ENCODE data around the gene NTM.

The NTM gene

DNA sequence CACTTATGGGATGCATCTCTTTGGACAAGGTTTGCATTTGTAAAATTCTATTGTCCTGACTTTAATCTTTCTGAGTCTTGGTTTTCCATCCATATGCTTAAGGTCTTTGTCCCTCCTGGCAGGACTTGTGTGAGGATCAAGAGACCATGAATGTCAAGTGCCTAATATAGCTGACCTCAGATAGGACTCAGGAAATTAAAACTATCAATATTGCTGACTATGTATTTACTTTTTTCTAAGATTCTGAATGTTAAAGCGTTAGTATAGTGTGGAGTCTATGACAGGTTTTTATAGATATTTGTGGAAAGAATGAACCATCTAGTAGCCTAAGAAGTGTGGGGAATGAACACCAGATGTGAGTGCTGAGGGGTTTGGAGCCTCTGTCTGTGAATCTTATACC lies 637.8 kb downstream of the NTM start:
- no peak overlapping the region for H3K27ac ChIP-seq (ENCODE audit: low read length)
- no peaks in the 10 kb centered on the region for H3K36me3 ChIP-seq (ENCODE audit: control insufficient read depth in 2 of 2, insufficient read depth in 2 of 2, low read length in 2 of 2)
- H3K4me1 ChIP-seq (ENCODE audit: control insufficient read depth, insufficient read depth, low read length), result no peaks in the 10 kb centered on the region
- H3K4me3 ChIP-seq (ENCODE audit: low read length in 2 of 2), result no peak overlapping the region
- H3K9me3 ChIP-seq (ENCODE audit: control insufficient read depth in 2 of 2, low read length in 2 of 2), result no peaks in the 10 kb centered on the region
- no peak overlapping the region for H3K9ac ChIP-seq (ENCODE audit: low read length in 2 of 2)
- no peaks in the 10 kb centered on the region for H3K27me3 ChIP-seq (ENCODE audit: control insufficient read depth in 1 of 2, insufficient read depth in 2 of 2, low read length in 2 of 2)

DNA sequence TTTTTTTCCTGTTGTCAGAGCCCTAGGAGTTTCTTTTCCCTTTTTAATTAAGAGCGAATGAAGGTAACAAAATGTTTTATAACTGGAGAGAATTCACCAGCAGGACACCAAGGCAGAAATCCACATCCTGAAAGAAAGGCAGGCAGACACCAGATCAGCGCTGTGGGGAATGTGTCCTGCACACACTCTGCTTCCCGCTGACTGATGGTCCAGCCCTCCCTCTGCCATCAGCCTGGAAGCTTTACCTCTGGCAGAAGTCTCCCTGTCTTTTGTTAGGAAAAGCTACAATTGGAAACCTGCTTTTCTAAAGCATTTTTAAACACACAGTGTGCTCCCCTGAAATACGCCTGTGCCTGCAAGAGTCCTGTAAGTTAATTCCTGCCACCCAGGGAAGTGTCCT lies 638.5 kb downstream of the NTM start:
- H3K27me3 ChIP-seq (ENCODE audit: control insufficient read depth in 1 of 2, insufficient read depth in 2 of 2, low read length in 2 of 2), result no peaks in the 10 kb centered on the region
- no peaks in the 10 kb centered on the region for H3K9me3 ChIP-seq (ENCODE audit: control insufficient read depth in 2 of 2, low read length in 2 of 2)
- no peaks in the 10 kb centered on the region for H3K36me3 ChIP-seq (ENCODE audit: control insufficient read depth in 2 of 2, insufficient read depth in 2 of 2, low read length in 2 of 2)
- H3K9ac ChIP-seq (ENCODE audit: low read length in 2 of 2), result no peak overlapping the region
- H3K4me1 ChIP-seq (ENCODE audit: control insufficient read depth, insufficient read depth, low read length), result no peaks in the 10 kb centered on the region
- no peak overlapping the region for H3K27ac ChIP-seq (ENCODE audit: low read length)
- no peak overlapping the region for H3K4me3 ChIP-seq (ENCODE audit: low read length in 2 of 2)

DNA sequence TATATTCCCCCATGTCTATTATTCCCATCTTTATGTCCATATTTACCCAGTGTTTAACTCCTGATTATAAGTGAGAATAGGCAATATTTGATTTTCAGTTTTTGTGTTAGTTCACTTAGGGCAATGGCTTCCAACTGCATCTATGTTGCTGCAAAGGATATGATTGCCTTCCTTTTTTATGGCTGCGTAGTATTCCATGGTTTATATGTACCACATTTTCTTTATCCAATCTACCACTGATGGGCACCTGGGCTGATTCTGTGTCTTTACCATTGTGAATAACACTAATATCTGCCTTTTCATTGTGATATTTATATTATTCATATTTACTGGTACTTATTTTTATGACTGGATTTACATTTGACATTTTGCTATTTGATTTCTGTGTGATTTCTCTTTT lies 649.6 kb downstream of the NTM start:
- H3K9ac ChIP-seq (ENCODE audit: low read length in 2 of 2), result no peak overlapping the region
- H3K4me1 ChIP-seq (ENCODE audit: control insufficient read depth, insufficient read depth, low read length), result no peaks in the 10 kb centered on the region
- no peaks in the 10 kb centered on the region for H3K36me3 ChIP-seq (ENCODE audit: control insufficient read depth in 2 of 2, insufficient read depth in 2 of 2, low read length in 2 of 2)

DNA sequence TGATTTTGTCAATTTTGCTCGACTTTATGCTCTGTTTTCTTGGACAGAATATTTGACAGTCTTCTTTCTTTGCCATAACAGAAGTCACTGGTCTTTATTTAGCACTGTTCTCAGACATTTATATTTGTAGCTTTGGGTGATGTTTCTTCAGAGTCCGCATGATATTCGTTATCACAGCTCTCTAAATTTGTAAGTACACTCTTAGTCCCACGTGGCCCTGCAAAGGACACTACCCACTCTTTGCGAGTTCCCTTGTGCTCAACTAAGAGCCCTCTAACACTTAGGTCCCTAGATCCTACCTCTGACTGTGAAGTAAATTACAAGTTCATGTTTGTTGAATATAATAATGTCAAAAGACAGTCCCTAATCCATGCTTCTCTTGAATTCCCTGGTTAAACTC lies 651.9 kb downstream of the NTM start:
- Histone ChIP-seq H3K36me3 (ENCODE audit: control insufficient read depth in 2 of 2, insufficient read depth in 2 of 2, low read length in 2 of 2) (no peaks in the 10 kb centered on the region), H3K4me3 (ENCODE audit: low read length in 2 of 2) (no peak overlapping the region), H3K9ac (ENCODE audit: low read length in 2 of 2) (no peak overlapping the region), H3K9me3 (ENCODE audit: control insufficient read depth in 2 of 2, low read length in 2 of 2) (no peaks in the 10 kb centered on the region), H3K27ac (ENCODE audit: low read length) (no peak overlapping the region), H3K27me3 (ENCODE audit: control insufficient read depth in 1 of 2, insufficient read depth in 2 of 2, low read length in 2 of 2) (no peaks in the 10 kb centered on the region), H3K4me1 (ENCODE audit: control insufficient read depth, insufficient read depth, low read length) (no peaks in the 10 kb centered on the region)

More for the DNA sequence above, 649.6 kb downstream of the NTM start:
- no peaks in the 10 kb centered on the region for H3K9me3 ChIP-seq (ENCODE audit: control insufficient read depth in 2 of 2, low read length in 2 of 2)
- no peak overlapping the region for H3K4me3 ChIP-seq (ENCODE audit: low read length in 2 of 2)
- no peak overlapping the region for H3K27ac ChIP-seq (ENCODE audit: low read length)
- H3K27me3 ChIP-seq (ENCODE audit: control insufficient read depth in 1 of 2, insufficient read depth in 2 of 2, low read length in 2 of 2), result no peaks in the 10 kb centered on the region

DNA sequence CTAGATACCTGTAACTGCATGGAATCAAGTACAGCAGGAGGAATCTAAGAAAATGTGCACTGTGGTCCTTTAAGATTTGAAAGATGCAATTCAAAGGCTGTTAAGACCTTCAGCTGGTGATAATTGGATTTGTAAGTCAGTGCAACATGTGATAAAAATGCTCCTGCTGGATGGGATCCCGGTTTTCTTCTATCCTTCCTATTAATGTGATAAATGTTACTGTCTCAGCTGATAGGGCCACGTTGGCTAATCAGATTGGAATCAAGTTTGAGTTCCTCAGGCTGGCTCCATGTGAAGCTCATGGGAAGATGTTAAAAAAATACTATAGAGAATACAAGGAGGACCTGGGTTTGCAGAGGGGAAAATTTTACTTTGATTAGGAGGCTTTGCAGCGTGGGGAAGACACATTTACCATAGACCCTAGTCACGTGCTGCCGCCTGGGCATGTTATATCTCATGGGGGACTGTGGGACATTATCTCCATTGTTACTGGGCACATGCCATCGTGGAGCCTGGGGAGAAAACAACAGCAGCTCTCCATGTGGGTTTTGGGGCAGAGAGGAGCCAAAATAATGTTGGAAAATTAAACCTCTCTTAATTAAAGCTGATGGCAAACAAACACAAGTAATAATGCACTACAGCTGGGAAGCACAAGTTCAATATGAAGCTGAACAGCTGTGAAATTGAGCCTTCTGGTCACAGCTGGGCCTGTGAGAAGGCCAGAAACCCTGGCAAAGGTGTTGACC lies 652.5 kb downstream of the NTM start:
- H3K9me3 ChIP-seq (ENCODE audit: control insufficient read depth in 2 of 2, low read length in 2 of 2), result no peaks in the 10 kb centered on the region
- H3K4me3 ChIP-seq (ENCODE audit: low read length in 2 of 2), result no peak overlapping the region
- H3K4me1 ChIP-seq (ENCODE audit: control insufficient read depth, insufficient read depth, low read length), result no peaks in the 10 kb centered on the region
- H3K36me3 ChIP-seq (ENCODE audit: control insufficient read depth in 2 of 2, insufficient read depth in 2 of 2, low read length in 2 of 2), result no peaks in the 10 kb centered on the region
- H3K9ac ChIP-seq (ENCODE audit: low read length in 2 of 2), result no peak overlapping the region
- no peak overlapping the region for H3K27ac ChIP-seq (ENCODE audit: low read length)
- H3K27me3 ChIP-seq (ENCODE audit: control insufficient read depth in 1 of 2, insufficient read depth in 2 of 2, low read length in 2 of 2), result no peaks in the 10 kb centered on the region

DNA sequence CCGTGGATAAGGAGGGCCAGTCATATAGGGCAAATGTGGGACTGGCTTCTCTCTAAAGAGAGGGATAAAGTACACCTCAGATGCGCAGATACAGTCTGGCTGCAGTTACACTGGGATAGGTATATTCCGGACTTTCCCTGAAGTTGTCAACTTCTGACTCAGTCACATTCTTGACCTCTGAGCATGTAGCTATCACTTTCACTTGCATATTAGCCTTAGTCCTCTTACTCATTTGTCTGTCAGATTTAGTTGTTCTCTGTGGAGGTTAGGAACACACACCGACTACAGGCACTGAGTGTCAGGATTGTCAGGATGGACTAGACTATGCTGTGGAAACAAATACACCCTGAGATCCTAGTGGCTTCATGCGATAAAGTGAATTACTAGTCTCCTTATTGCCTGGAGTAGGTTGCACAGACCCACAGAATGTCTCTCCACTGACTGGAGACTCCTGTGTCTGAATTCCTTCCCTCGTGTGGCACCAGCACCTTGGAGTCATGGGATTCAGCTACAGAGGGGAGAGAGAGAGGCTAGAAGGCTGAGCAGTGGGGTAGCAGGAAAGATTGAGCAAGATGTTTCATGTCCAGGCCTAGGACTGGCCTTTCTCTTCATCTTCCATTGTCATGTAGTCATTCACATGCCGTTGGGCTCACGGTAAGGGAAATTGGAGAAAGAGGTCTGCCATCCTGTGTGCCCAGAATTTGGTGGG lies 654.3 kb downstream of the NTM start:
- Histone ChIP-seq H3K9me3 (ENCODE audit: control insufficient read depth in 2 of 2, low read length in 2 of 2) (no peaks in the 10 kb centered on the region), H3K27me3 (ENCODE audit: control insufficient read depth in 1 of 2, insufficient read depth in 2 of 2, low read length in 2 of 2) (no peaks in the 10 kb centered on the region), H3K4me3 (ENCODE audit: low read length in 2 of 2) (no peak overlapping the region), H3K27ac (ENCODE audit: low read length) (no peak overlapping the region), H3K4me1 (ENCODE audit: control insufficient read depth, insufficient read depth, low read length) (no peaks in the 10 kb centered on the region), H3K9ac (ENCODE audit: low read length in 2 of 2) (no peak overlapping the region), H3K36me3 (ENCODE audit: control insufficient read depth in 2 of 2, insufficient read depth in 2 of 2, low read length in 2 of 2) (no peaks in the 10 kb centered on the region)

DNA sequence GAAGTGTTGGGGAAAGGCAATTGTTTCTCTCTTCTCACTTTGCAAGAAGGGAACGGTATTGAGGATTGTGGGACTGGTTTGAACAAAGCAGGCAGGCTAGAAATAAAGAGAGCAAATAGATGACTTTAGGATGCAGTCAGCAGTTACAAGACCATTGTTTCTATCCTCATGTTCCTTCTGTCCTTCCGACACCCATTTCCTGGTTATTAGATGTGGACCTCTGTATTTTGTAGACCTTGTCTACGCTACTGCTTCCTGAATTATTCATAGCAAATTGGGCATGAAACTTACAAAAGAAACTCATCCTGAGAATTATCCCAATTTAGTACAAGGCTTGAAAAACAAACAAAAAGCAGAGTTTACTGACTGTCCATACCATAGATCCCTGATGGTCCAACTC lies 656.3 kb downstream of the NTM start:
- Histone ChIP-seq H3K9ac (ENCODE audit: low read length in 2 of 2) (no peak overlapping the region), H3K36me3 (ENCODE audit: control insufficient read depth in 2 of 2, insufficient read depth in 2 of 2, low read length in 2 of 2) (no peaks in the 10 kb centered on the region), H3K4me1 (ENCODE audit: control insufficient read depth, insufficient read depth, low read length) (no peaks in the 10 kb centered on the region), H3K27me3 (ENCODE audit: control insufficient read depth in 1 of 2, insufficient read depth in 2 of 2, low read length in 2 of 2) (no peaks in the 10 kb centered on the region), H3K27ac (ENCODE audit: low read length) (no peak overlapping the region), H3K9me3 (ENCODE audit: control insufficient read depth in 2 of 2, low read length in 2 of 2) (no peaks in the 10 kb centered on the region), H3K4me3 (ENCODE audit: low read length in 2 of 2) (no peak overlapping the region)

DNA sequence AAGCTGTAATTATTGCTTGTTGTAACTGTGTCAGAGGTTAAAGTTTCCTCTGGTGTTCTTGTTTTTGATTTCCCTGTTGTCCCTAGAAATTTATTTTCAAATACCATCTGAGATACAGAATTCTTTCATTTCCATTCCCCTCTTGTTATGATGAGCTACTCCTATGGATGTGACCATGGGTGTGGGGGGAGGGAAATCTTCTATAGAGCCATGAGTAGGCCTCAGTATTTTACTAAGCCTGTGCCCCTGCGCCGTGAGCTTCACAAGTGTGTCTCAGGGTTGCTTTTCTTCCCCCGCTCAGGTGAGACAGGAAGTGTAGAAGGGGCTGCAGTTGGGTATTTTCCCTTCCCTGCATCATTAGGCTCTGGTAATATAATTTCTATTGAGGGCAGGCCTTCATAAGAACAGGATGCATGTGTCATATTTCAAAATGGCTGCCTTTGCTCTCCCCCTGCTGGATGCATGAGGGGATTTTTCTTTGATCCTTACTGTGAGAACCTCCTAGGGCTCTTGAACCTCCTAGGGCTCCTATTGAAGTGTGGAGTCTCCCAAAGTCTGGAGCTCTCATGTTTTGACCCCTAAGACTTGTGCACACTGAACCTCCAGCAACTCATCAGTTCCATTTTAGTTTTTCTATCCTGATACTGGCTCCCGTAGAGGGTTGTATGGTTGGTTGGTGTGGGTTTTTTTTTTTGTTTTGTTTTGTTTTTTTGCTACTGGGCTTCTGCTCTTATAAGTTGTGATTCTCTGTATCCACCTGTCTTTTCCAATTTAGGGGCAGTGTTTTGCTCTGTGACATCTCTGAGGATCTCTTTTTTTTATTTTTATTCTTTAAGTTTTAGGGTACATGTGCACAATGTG lies 658.2 kb downstream of the NTM start:
- no peaks in the 10 kb centered on the region for H3K9me3 ChIP-seq (ENCODE audit: control insufficient read depth in 2 of 2, low read length in 2 of 2)
- H3K36me3 ChIP-seq (ENCODE audit: control insufficient read depth in 2 of 2, insufficient read depth in 2 of 2, low read length in 2 of 2), result no peaks in the 10 kb centered on the region
- H3K27ac ChIP-seq (ENCODE audit: low read length), result no peak overlapping the region
- H3K4me3 ChIP-seq (ENCODE audit: low read length in 2 of 2), result no peak overlapping the region
- no peaks in the 10 kb centered on the region for H3K4me1 ChIP-seq (ENCODE audit: control insufficient read depth, insufficient read depth, low read length)
- no peaks in the 10 kb centered on the region for H3K27me3 ChIP-seq (ENCODE audit: control insufficient read depth in 1 of 2, insufficient read depth in 2 of 2, low read length in 2 of 2)
- no peak overlapping the region for H3K9ac ChIP-seq (ENCODE audit: low read length in 2 of 2)

DNA sequence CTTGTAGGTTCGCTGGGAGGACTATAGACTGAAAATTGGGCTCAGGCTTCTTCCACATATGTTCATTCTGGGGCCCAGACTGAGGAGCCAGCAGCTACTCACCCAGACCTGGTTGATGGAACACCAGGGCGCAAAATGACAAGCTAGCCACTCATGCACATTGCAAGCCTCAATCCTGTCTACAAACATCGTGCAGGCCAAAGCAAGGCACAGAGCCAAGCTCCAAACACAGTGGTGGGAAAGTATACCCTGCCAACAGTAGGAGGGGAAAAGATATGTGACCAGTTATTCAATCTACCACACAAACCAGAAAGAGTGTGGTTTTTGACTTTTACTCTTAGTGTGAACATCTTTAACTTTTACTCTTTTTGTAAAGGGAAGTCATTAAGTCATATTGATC lies 660.5 kb downstream of the NTM start:
- no peaks in the 10 kb centered on the region for H3K27me3 ChIP-seq (ENCODE audit: control insufficient read depth in 1 of 2, insufficient read depth in 2 of 2, low read length in 2 of 2)
- no peak overlapping the region for H3K9ac ChIP-seq (ENCODE audit: low read length in 2 of 2)
- H3K4me1 ChIP-seq (ENCODE audit: control insufficient read depth, insufficient read depth, low read length), result no peaks in the 10 kb centered on the region
- no peak overlapping the region for H3K4me3 ChIP-seq (ENCODE audit: low read length in 2 of 2)
- H3K27ac ChIP-seq (ENCODE audit: low read length), result no peak overlapping the region
- no peaks in the 10 kb centered on the region for H3K36me3 ChIP-seq (ENCODE audit: control insufficient read depth in 2 of 2, insufficient read depth in 2 of 2, low read length in 2 of 2)
- H3K9me3 ChIP-seq (ENCODE audit: control insufficient read depth in 2 of 2, low read length in 2 of 2), result no peaks in the 10 kb centered on the region

DNA sequence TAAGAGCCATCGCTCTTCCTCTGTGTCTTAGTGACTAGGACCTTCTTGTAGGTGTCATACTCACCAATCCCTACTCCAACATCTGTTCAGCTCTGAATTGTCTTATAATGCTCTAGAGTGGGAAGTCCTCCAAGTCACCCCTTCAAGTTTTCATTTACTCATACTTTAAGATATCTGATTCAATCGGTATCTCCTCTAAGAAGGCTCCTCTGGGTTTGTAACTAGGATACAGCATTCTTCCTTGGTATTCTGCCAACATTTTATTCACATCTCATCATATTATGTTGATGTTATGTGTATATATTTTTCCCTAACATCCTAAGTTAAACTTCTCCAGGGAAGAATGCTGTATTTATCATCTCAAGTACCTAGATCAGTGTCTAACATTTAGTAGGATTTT lies 662.1 kb downstream of the NTM start:
- no peaks in the 10 kb centered on the region for H3K27me3 ChIP-seq (ENCODE audit: control insufficient read depth in 1 of 2, insufficient read depth in 2 of 2, low read length in 2 of 2)
- H3K4me1 ChIP-seq (ENCODE audit: control insufficient read depth, insufficient read depth, low read length), result no peaks in the 10 kb centered on the region
- H3K4me3 ChIP-seq (ENCODE audit: low read length in 2 of 2), result no peak overlapping the region
- H3K9me3 ChIP-seq (ENCODE audit: control insufficient read depth in 2 of 2, low read length in 2 of 2), result no peaks in the 10 kb centered on the region
- no peak overlapping the region for H3K9ac ChIP-seq (ENCODE audit: low read length in 2 of 2)
- H3K27ac ChIP-seq (ENCODE audit: low read length), result no peak overlapping the region
- no peaks in the 10 kb centered on the region for H3K36me3 ChIP-seq (ENCODE audit: control insufficient read depth in 2 of 2, insufficient read depth in 2 of 2, low read length in 2 of 2)
